ENCODE data around the gene RAB7B. TPM values are rescaled to one million over a fixed set of nuclear protein-coding genes. Genes with fewer than 3 reads are reported as not detected.

The RAB7B gene
- total and polyA plus RNA-seq, 5 donors = 1.6 to 6.0 (median 3.9) TPM

- Histone ChIP-seq H3K4me3 (ENCODE audit: low read length) (no peak overlapping the region), H3K9me3 (ENCODE audit: control insufficient read depth, low read length) (no peaks in the 10 kb centered on the region), H3K4me1 (ENCODE audit: control insufficient read depth, insufficient read depth, low read length) (peaks cover 10% of the 10 kb centered on the region), H3K27me3 (ENCODE audit: control insufficient read depth, insufficient read depth) (no peaks in the 10 kb centered on the region), H3K27ac (ENCODE audit: low read length) (no peak overlapping the region)
- DNase-seq (no peak), ATAC-seq (no peak)
- WGBS = 76% methylated on average over 4 of the region's 4 CpGs
- intact Hi-C loops (cut with DNase I) = no loop called here
Measured at GRCh38 chr1:205947024-205947423, 56.2 kb downstream of the RAB7B start.

GRCh38 chr1:205945069-205945468 is 58.1 kb downstream of the RAB7B start:
- no peak overlapping the region for H3K4me3 ChIP-seq (ENCODE audit: low read length)
- no peak for ATAC-seq
- peaks cover 4% of the 10 kb centered on the region for H3K4me1 ChIP-seq (ENCODE audit: control insufficient read depth, insufficient read depth, low read length)
- no peak overlapping the region for H3K27ac ChIP-seq (ENCODE audit: low read length)
- WGBS = 85% methylated on average over 3 of the region's 3 CpGs
- intact Hi-C loops (cut with DNase I) = no loop called here
- no peak for DNase-seq
- H3K9me3 ChIP-seq (ENCODE audit: control insufficient read depth, low read length) = no peaks in the 10 kb centered on the region
- no peaks in the 10 kb centered on the region for H3K27me3 ChIP-seq (ENCODE audit: control insufficient read depth, insufficient read depth)

GRCh38 chr1:205944525-205944924 is 58.7 kb downstream of the RAB7B start:
- Histone ChIP-seq H3K27ac (ENCODE audit: low read length) (no peak overlapping the region), H3K4me1 (ENCODE audit: control insufficient read depth, insufficient read depth, low read length) (no peaks in the 10 kb centered on the region), H3K27me3 (ENCODE audit: control insufficient read depth, insufficient read depth) (no peaks in the 10 kb centered on the region), H3K9me3 (ENCODE audit: control insufficient read depth, low read length) (no peaks in the 10 kb centered on the region), H3K4me3 (ENCODE audit: low read length) (no peak overlapping the region)
- DNase-seq (no peak), ATAC-seq (no peak)
- intact Hi-C loops (cut with DNase I) = no loop called here
- 76% methylated on average over 4 of the region's 4 CpGs for WGBS

DNA sequence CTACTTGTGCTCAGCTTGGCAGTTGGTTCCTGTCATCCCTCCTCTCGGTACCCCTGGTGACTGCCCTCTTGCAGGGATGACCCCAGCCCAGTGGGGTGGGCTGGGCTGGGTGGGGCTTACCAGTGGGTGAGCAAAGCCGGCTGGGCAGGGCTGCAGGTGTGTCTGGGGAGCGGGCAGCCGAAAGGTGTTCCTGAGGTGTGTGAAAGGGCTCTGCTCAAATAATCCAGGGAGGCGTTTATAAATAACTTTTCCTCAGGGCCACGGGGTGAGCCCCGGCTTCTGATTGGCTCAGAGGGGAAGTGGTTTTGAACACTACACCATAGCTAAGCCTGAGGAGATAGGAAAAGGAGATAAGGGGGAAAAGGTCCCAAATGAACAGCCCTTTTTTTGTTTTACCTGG is 60.0 kb downstream of the RAB7B start, which contains the start of gene SLC26A9:
Gene SLC26A9, minus strand, starts transcription at position 212 of the 400 bp plus-strand sequence. CDS start 7,636 bp downstream, outside the sequence.
- H3K9me3 ChIP-seq (ENCODE audit: control insufficient read depth, low read length) = no peaks in the 10 kb centered on the region
- H3K4me3 ChIP-seq (ENCODE audit: low read length) = no peak within 1 kb of the TSS
- intact Hi-C loops (cut with DNase I) = no loop called here
- H3K27ac ChIP-seq (ENCODE audit: low read length) = no peak within 1 kb of the TSS
- H3K4me1 ChIP-seq (ENCODE audit: control insufficient read depth, insufficient read depth, low read length) = no peaks in the 10 kb centered on the region
- DNase-seq (no peak), ATAC-seq (no peak)
- WGBS = 62% methylated on average over 7 of the region's 7 CpGs
- no peaks in the 10 kb centered on the region for H3K27me3 ChIP-seq (ENCODE audit: control insufficient read depth, insufficient read depth)

DNA sequence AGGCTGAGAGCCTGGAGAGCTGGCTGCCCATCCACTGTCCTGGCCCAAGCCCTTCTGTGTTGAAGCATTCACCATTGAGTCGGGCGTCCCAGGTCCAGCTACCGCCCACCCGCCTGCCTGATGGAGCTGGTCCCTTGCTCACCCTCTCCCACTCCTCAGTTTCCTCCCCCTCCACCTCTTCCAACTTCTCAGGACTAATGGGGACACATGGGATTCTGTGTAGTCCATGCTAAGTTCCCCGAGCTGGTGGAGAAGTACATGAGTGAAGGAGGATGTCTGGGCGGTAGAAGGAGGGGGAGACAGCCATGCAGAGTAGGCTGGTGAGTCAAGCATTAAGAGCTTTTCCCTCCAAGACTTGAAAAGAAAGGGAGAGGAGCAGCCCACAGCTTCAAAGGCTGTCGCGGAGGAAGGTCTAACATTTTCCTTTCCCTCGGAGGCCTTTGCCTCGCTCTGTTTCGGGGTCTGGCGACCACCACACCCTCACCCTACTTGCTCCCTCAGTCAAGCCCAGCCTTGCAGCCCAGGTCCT is 60.5 kb downstream of the RAB7B start:
- Histone ChIP-seq H3K9me3 (ENCODE audit: control insufficient read depth, low read length) (no peaks in the 10 kb centered on the region), H3K4me1 (ENCODE audit: control insufficient read depth, insufficient read depth, low read length) (no peaks in the 10 kb centered on the region), H3K27ac (ENCODE audit: low read length) (no peak overlapping the region), H3K4me3 (ENCODE audit: low read length) (no peak overlapping the region), H3K27me3 (ENCODE audit: control insufficient read depth, insufficient read depth) (no peaks in the 10 kb centered on the region)
- WGBS = 87% methylated on average over 12 of the region's 12 CpGs
- intact Hi-C loops (cut with DNase I) = no loop called here
- DNase-seq (no peak), ATAC-seq (no peak)

DNA sequence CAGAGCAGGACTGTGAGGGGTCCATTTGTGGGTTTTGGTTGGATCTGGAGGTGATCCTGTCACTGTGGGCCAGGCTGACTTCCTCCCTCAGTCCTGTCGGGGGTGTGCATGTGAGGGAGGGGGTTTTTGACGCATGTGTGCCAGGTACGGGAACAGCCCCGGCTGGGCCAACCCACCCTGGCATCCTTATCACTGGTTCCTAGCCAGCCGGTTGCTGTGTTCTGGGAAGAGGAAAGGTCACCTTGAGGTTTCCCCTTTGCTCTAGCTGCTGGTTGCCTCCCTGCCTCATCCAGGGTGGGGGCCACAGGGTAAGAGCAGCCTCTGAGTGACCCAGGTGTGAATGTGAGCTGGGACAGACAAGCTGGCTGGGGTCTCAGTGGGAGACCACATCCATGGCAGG is 62.5 kb downstream of the RAB7B start:
- no peaks in the 10 kb centered on the region for H3K4me1 ChIP-seq (ENCODE audit: control insufficient read depth, insufficient read depth, low read length)
- no peak overlapping the region for H3K27ac ChIP-seq (ENCODE audit: low read length)
- H3K9me3 ChIP-seq (ENCODE audit: control insufficient read depth, low read length) = no peaks in the 10 kb centered on the region
- intact Hi-C loops (cut with DNase I) = no loop called here
- no peak overlapping the region for H3K4me3 ChIP-seq (ENCODE audit: low read length)
- ATAC-seq (no peak), DNase-seq (no peak)
- 47% methylated on average over 5 of the region's 5 CpGs for WGBS
- no peaks in the 10 kb centered on the region for H3K27me3 ChIP-seq (ENCODE audit: control insufficient read depth, insufficient read depth)

DNA sequence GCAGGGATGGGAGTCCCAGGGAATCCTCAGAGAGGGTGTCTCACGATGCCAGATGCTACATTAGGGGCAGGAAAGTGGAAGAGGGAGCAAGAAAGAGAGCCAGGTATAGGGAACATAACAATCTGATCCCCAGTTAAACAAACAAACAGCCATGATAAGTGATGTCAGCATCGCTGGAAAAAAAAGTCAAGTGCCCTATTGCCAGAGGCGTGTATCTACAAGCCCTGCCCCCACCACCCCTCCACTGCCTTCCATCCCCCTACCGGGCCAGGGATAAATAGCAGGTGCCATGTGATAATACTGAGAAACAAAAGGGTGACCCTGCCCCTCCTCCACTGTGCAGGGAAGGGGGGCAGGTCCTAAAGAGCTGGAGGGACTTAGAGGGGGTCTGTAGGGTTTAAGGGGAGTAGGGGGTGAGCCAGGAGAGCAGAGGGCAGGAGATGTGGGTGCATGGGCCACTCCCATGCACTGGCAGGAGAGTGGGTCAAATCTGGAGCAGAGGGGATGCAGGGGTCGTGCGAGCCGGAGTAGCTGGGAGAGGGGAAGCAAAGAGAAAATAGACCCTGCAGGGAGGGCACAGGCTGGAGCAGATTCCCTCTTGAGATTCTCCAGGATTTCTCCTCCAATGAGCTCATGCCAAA is 63.4 kb downstream of the RAB7B start:
- ATAC-seq (no peak), DNase-seq (no peak)
- intact Hi-C loops (cut with DNase I) = no loop called here
- Histone ChIP-seq H3K27ac (ENCODE audit: low read length) (no peak overlapping the region), H3K4me1 (ENCODE audit: control insufficient read depth, insufficient read depth, low read length) (no peaks in the 10 kb centered on the region), H3K9me3 (ENCODE audit: control insufficient read depth, low read length) (no peaks in the 10 kb centered on the region), H3K27me3 (ENCODE audit: control insufficient read depth, insufficient read depth) (no peaks in the 10 kb centered on the region), H3K4me3 (ENCODE audit: low read length) (no peak overlapping the region)
- WGBS = 46% methylated on average over 7 of the region's 7 CpGs

DNA sequence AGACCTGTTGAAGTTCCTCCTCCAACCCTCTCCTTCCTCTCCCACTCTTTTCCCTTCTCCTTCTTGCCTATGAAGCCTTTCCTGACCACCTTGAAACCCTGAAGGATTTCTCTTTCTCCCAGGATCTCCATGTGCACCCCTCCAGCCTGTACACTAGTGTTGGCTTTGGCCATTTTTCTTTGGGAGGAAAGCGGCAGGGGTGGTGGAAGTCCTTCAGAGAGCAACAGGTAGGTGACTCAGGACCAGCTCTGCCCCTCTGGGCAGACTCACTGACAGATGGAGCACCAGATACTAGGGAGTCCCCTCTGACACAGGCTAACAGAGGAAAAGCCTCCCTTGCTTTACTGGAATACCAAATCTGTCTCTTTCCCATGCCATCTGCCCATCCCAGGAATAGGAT is 64.5 kb downstream of the RAB7B start:
- H3K9me3 ChIP-seq (ENCODE audit: control insufficient read depth, low read length) = no peaks in the 10 kb centered on the region

DNA sequence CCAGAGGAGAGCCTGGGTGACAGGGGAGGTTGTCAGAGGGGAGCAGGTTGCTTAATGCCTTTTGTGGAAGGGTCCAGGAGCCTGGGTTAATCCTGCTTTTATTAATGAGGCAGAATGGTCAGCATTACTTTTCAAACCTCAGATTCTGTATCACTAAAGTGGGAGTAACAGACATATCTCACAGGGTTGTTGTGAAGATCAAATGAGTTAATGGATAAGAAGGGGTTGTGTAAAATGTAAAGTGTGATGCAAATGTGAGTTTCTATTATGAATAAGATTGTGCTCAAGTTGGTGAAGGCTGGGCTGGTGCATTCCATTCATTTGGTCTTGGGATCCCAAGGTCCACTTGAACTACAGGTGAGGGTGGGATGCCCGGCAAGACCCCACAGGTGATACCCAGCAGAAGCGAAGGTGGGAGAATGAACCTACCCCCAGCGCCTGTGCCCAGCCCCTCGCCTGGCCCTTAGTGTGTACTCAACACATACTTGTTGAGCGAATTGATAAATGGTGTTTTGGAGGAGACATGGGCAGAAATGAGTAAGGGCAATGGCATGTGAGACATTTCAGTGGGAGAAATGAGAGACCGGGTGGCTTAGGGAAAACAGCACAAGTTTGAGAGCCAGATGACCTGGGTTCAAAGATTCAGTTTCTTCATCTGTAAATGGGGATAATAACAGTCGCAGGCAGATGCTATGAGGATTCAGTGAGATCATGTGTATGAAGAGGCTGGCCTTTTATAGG is 66.2 kb downstream of the RAB7B start:
- 73% methylated on average over 7 of the region's 7 CpGs for WGBS
- H3K27ac ChIP-seq (ENCODE audit: low read length) = no peak overlapping the region
- no peak for ATAC-seq
- no peaks in the 10 kb centered on the region for H3K27me3 ChIP-seq (ENCODE audit: control insufficient read depth, insufficient read depth)
- DNase-seq = no peak
- no peaks in the 10 kb centered on the region for H3K4me1 ChIP-seq (ENCODE audit: control insufficient read depth, insufficient read depth, low read length)
- intact Hi-C loops (cut with DNase I) = no loop called here
- no peaks in the 10 kb centered on the region for H3K9me3 ChIP-seq (ENCODE audit: control insufficient read depth, low read length)
- H3K4me3 ChIP-seq (ENCODE audit: low read length) = no peak overlapping the region

More for the DNA sequence above, 64.5 kb downstream of the RAB7B start:
- no peak overlapping the region for H3K4me3 ChIP-seq (ENCODE audit: low read length)
- no peak for ATAC-seq
- no peaks in the 10 kb centered on the region for H3K27me3 ChIP-seq (ENCODE audit: control insufficient read depth, insufficient read depth)
- DNase-seq = no peak
- intact Hi-C loops (cut with DNase I) = no loop called here
- H3K27ac ChIP-seq (ENCODE audit: low read length) = no peak overlapping the region
- 100% methylated on average over 1 of the region's 1 CpG for WGBS
- no peaks in the 10 kb centered on the region for H3K4me1 ChIP-seq (ENCODE audit: control insufficient read depth, insufficient read depth, low read length)

DNA sequence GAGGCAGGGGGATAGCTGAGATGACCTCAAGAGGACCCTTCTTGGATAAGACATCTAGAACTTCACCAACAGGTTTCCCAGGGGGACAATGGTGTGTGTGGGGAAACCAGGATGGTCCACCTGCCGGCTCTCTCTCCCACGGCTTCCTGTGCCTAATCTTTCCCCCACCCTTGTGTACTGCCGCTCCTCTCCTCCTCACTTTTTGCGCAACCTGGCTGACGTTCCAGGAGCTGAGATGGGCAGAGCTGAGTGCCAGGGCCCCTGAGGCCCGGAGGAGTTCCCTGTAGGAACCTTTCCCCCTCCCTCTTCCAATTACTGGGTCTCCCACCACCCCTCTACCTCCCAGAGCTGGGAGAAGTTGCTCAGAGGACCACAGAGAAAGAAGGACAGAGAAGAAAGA is 66.9 kb downstream of the RAB7B start:
- Histone ChIP-seq H3K27me3 (ENCODE audit: control insufficient read depth, insufficient read depth) (no peaks in the 10 kb centered on the region), H3K4me1 (ENCODE audit: control insufficient read depth, insufficient read depth, low read length) (no peaks in the 10 kb centered on the region), H3K4me3 (ENCODE audit: low read length) (no peak overlapping the region), H3K27ac (ENCODE audit: low read length) (no peak overlapping the region), H3K9me3 (ENCODE audit: control insufficient read depth, low read length) (no peaks in the 10 kb centered on the region)
- no peak for ATAC-seq
- no peak for DNase-seq
- intact Hi-C loops (cut with DNase I) = no loop called here
- 78% methylated on average over 6 of the region's 6 CpGs for WGBS

- Histone ChIP-seq H3K27me3 (ENCODE audit: control insufficient read depth, insufficient read depth) (no peaks in the 10 kb centered on the region), H3K9me3 (ENCODE audit: control insufficient read depth, low read length) (no peaks in the 10 kb centered on the region), H3K4me3 (ENCODE audit: low read length) (no peak overlapping the region), H3K4me1 (ENCODE audit: control insufficient read depth, insufficient read depth, low read length) (no peaks in the 10 kb centered on the region), H3K27ac (ENCODE audit: low read length) (no peak overlapping the region)
- no peak for DNase-seq
- 84% methylated on average over 8 of the region's 8 CpGs for WGBS
- ATAC-seq = no peak
- intact Hi-C loops (cut with DNase I) = no loop called here
Measured at GRCh38 chr1:205935869-205936268, 67.3 kb downstream of the RAB7B start.

All from right cardiac atrium (tissue), 5 donors.